Measurements from ENCODE around the gene CAPN11. TPM values are rescaled to one million over a fixed set of nuclear protein-coding genes. Genes with fewer than 3 reads are reported as not detected.

Gene CAPN11
- total and polyA plus RNA-seq, 9 of the 15 experiments (the other 6 are each of a cell fraction or from before 2014, with no cell fraction given): 0.03 to 0.61 (median 0.17) TPM; not detected in 1

GRCh38 chr6:44127186-44128019 is 31.2 kb upstream of the CAPN11 start, which contains the start of the genes MRPL14 and TMEM63B:
MRPL14 (minus strand) TSS chr6:44127452; CDS start chr6:44116611, 10,841 bp downstream.
TMEM63B (plus strand) TSS chr6:44127554; CDS start chr6:44134585, 7,031 bp downstream.
- Histone ChIP-seq H3K4me2 (ENCODE audit: insufficient read depth, low read length) (peak within 1 kb of the TSS; percentile 94), H3K27me3 (ENCODE audit: control insufficient read depth in 2 of 2, insufficient read depth in 2 of 2, low read length in 2 of 2) (no peaks in the 10 kb centered on the region), H3K4me1 (replicated peaks in 1 of 2; ENCODE audit: control insufficient read depth in 2 of 2, insufficient read depth in 2 of 2, low read length in 2 of 2) (peaks cover 51 to 64% of the 10 kb centered on the region in 2 experiments), H3K36me3 (ENCODE audit: control insufficient read depth, insufficient read depth, low read length) (peaks cover 39% of the 10 kb centered on the region), H3K4me3 (peak within 1 kb of the TSS; percentile 76), H3K9me3 (replicated peaks; ENCODE audit: control insufficient read depth, insufficient read depth, low read depth, low read length) (no peaks in the 10 kb centered on the region), H3K79me2 (ENCODE audit: control insufficient read depth, insufficient read depth, low read length) (peaks cover 93% of the 10 kb centered on the region), H2AFZ (ENCODE audit: low read depth, low read length) (peak within 1 kb of the TSS; percentile 67), H3K9ac (ENCODE audit: insufficient read depth in 1 of 2, low read depth in 2 of 2, low read length in 2 of 2) (peak within 1 kb of the TSS; percentile 78 to 92), H3K27ac (ENCODE audit: extremely low read depth, low read depth, low read length) (peak within 1 kb of the TSS; percentile 75), H4K20me1 (replicated peaks; ENCODE audit: control insufficient read depth, insufficient read depth, low read length) (peaks cover 39% of the 10 kb centered on the region), H3K9me1 (ENCODE audit: control insufficient read depth, insufficient read depth, low read length) (no peaks in the 10 kb centered on the region)
- ATAC-seq (peak; percentile 85), DNase-seq (ENCODE audit: extremely low read depth in 1 of 4, low spot score in 3 of 4) (peak; percentile 94 to 99 (median 99)), FAIRE-seq (no peak)
- ChIA-PET CTCF (ENCODE audit: low intra/inter-chr PET ratio) (no interaction called here), POLR2A (interaction anchor here (0.5 to 1.0 kb wide), 3 partner anchors 16 to 203 kb away, joined by 3 to 4 read pairs (median 3); partner anchors contain the start of gene HSP90AB1)
- in situ Hi-C loops (cut with MboI) (no loop called here), intact Hi-C loops (cut with micrococcal nuclease) (loop anchor here (5.0 kb wide), 1 partner anchor 500 kb away; the partner anchor contains the start of gene GTPBP2)
- no TSS peak for BruUV-seq (replicated peaks)
- 0% methylated on average over 38 of the region's 80 CpGs for WGBS (ENCODE audit: insufficient coverage, low coverage, missing lambda C conversion rate)
- TF ChIP-seq JUND (IDR thresholded peaks at IDR 0.05; ENCODE audit: borderline replicate concordance, low read depth, low read length): peak; percentile 4; the same call in 1 of the 2 replicates
- TF ChIP-seq JUND (tag; IDR thresholded peaks at IDR 0.05; ENCODE audit: borderline replicate concordance, low read depth, low read length): no peak
- peak; percentile 66 for TF ChIP-seq RB1 (IDR thresholded peaks at IDR 0.05; ENCODE audit: low read depth)
- no peak for TF ChIP-seq HDAC3 (IDR thresholded peaks at IDR 0.05; ENCODE audit: borderline replicate concordance, partially characterized antibody)
- TF ChIP-seq PREB (CRISPR knock-in tag; IDR thresholded peaks at IDR 0.05): no peak
- peak; percentile 51 for TF ChIP-seq EGR1 (conservative IDR thresholded peaks at IDR 0.05)
- TF ChIP-seq SRSF3 (IDR thresholded peaks at IDR 0.05; ENCODE audit: insufficient read depth, low read length): no peak
- 0 out of 2 replicates have a peak, but pooled peaks have one; percentile 26 for TF ChIP-seq GABPB1 (CRISPR knock-in tag; IDR thresholded peaks at IDR 0.05)
- TF ChIP-seq MITF (IDR thresholded peaks at IDR 0.05): 0 out of 2 replicates have a peak, but pooled peaks have one; percentile 10
- TF ChIP-seq E2F4 (CRISPR knock-in tag; IDR thresholded peaks at IDR 0.05; ENCODE audit: low read depth): no peak
- no peak for TF ChIP-seq NR0B1 (IDR thresholded peaks at IDR 0.05; ENCODE audit: partially characterized antibody)
- TF ChIP-seq ZBTB7A (IDR thresholded peaks at IDR 0.05; ENCODE audit: borderline replicate concordance, control insufficient read depth, low read depth, low read length): peak; percentile 95
- TF ChIP-seq MNT (conservative IDR thresholded peaks at IDR 0.05): peak in 1 of 2 experiments; percentile 82; a peak in 3 of 4 replicates

All from K562 (cell line).